Measurements from ENCODE around the gene CCDC57. TPM values are rescaled to one million over a fixed set of nuclear protein-coding genes. Genes with fewer than 3 reads are reported as not detected.
"Not testable (repeated sequence)": the region's sequence is repeated elsewhere in the genome, so short reads cannot be mapped to it uniquely, and the experiment has no call there.

Gene CCDC57
- total RNA-seq, 1 experiment from 2014 or later, result 140 TPM

DNA sequence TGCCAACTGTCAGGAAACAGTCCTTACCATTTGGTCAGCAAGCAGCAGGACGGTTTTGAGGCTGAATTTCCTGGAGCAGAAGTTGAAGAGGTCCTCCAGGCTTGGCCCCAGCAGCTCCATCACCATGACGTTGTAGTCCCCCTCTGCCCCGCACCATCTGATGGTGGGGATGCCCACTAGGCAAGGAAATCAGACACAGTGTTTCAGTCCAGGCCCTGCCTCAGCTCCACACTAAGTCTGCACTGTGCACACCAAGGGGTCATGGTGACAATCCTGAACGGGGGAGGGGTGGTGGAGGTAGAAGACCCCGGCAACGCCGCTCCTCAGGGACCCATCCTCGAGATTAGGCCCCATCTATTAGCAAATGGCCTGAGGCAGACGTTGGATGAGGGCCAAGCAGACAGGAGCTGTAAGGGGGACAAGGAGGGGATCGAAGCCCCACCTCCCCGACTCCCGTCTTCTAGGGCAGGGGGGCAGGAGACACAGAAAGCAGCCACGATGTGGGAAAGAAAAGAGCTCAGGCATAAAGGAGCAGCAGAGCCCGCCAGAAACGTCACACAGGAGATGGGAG is 42.8 kb upstream of the CCDC57 start:
- peaks cover 23% of the 10 kb centered on the region; the same call in 1 of the 2 replicates for H3F3A ChIP-seq (ENCODE audit: insufficient read depth, low read depth)
- no peak overlapping the region for H3K27ac ChIP-seq
- no peaks in the 10 kb centered on the region for H3K4me1 ChIP-seq (replicated peaks; ENCODE audit: insufficient read depth)
- H3K79me2 ChIP-seq (ENCODE audit: low read depth), result peaks cover 68% of the 10 kb centered on the region
- ChIA-PET POLR2A (ENCODE audit: unreplicated experiment) (no interaction called here), CTCF (no interaction called here)
- no peak overlapping the region for H2AFZ ChIP-seq
- intact Hi-C loops (cut with micrococcal nuclease; ENCODE audit: unreplicated experiment), result no loop called here
- peaks cover 67% of the 10 kb centered on the region for H4K20me1 ChIP-seq (ENCODE audit: insufficient read depth)
- TF ChIP-seq, protein P1, sequence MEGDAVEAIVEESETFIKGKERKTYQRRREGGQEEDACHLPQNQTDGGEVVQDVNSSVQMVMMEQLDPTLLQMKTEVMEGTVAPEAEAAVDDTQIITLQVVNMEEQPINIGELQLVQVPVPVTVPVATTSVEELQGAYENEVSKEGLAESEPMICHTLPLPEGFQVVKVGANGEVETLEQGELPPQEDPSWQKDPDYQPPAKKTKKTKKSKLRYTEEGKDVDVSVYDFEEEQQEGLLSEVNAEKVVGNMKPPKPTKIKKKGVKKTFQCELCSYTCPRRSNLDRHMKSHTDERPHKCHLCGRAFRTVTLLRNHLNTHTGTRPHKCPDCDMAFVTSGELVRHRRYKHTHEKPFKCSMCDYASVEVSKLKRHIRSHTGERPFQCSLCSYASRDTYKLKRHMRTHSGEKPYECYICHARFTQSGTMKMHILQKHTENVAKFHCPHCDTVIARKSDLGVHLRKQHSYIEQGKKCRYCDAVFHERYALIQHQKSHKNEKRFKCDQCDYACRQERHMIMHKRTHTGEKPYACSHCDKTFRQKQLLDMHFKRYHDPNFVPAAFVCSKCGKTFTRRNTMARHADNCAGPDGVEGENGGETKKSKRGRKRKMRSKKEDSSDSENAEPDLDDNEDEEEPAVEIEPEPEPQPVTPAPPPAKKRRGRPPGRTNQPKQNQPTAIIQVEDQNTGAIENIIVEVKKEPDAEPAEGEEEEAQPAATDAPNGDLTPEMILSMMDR (conservative IDR thresholded peaks at IDR 0.05), result no peak
- no peak for TF ChIP-seq EZH2 (IDR thresholded peaks at IDR 0.05; ENCODE audit: low read depth)
- H3K27me3 ChIP-seq (ENCODE audit: insufficient read depth, low read depth), result no peaks in the 10 kb centered on the region
- no peak overlapping the region for H3K4me3 ChIP-seq
- H3K9me3 ChIP-seq (ENCODE audit: insufficient read depth, low read depth), result no peaks in the 10 kb centered on the region
- H3K36me3 ChIP-seq (ENCODE audit: low read depth), result peaks cover 9% of the 10 kb centered on the region; the same call in 1 of the 2 replicates
- no peak overlapping the region for H3K4me2 ChIP-seq
- DNase-seq, result no peak
- no peaks in the 10 kb centered on the region for H3K9me2 ChIP-seq (ENCODE audit: insufficient read depth)
- BruUV-seq (replicated peaks), result no TSS peak

DNA sequence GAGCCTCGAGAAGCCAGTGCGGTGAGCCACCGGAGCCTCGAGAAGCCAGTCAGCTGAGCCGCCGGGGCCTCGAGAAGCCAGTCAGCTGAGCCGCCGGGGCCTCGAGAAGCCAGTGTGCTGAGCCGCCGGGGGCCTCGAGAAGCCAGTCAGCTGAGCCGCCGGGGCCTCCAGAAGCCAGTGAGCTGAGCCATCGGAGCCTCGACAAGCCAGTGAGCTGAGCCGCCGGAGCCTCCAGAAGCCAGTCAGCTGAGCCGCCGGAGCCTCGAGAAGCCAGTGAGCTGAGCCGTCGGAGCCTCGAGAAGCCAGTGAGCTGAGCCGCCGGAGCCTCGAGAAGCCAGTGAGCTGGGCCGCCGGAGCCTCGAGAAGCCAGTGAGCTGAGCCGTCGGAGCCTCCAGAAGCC is 42.1 kb upstream of the CCDC57 start:
- DNase-seq; H3K9me3 ChIP-seq (ENCODE audit: insufficient read depth, low read depth); H3K4me3 ChIP-seq; H3K4me1 ChIP-seq (replicated peaks; ENCODE audit: insufficient read depth); H3K27me3 ChIP-seq (ENCODE audit: insufficient read depth, low read depth); H3K36me3 ChIP-seq (ENCODE audit: low read depth); H3K4me2 ChIP-seq; intact Hi-C loops (cut with micrococcal nuclease; ENCODE audit: unreplicated experiment); H3K27ac ChIP-seq; H2AFZ ChIP-seq; H3K9me2 ChIP-seq (ENCODE audit: insufficient read depth); POLR2A ChIA-PET (ENCODE audit: unreplicated experiment); BruUV-seq (replicated peaks); CTCF ChIA-PET: not testable (repeated sequence)
- Histone ChIP-seq H3F3A (ENCODE audit: insufficient read depth, low read depth) (peaks cover 26% of the 10 kb centered on the region; the same call in 1 of the 2 replicates), H4K20me1 (ENCODE audit: insufficient read depth) (peaks cover 73% of the 10 kb centered on the region), H3K79me2 (ENCODE audit: low read depth) (peaks cover 62% of the 10 kb centered on the region)

DNA sequence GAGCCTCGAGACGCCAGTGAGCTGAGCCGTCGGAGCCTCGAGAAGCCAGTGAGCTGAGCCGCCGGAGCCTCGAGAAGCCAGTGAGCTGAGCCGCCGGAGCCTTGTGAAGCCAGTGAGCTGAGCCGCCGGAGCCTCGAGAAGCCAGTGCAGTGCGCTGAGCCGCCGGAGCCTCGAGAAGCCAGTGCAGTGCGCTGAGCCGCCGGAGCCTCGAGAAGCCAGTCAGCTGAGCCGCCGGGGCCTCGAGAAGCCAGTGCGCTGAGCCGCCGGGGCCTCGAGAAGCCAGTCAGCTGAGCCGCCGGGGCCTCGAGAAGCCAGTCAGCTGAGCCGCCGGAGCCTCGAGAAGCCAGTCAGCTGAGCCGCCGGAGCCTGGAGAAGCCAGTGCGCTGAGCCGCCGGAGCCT is 41.5 kb upstream of the CCDC57 start:
- CTCF ChIA-PET; H3K9me3 ChIP-seq (ENCODE audit: insufficient read depth, low read depth); H3K4me2 ChIP-seq; H3K36me3 ChIP-seq (ENCODE audit: low read depth); H3K4me1 ChIP-seq (replicated peaks; ENCODE audit: insufficient read depth); H3K9me2 ChIP-seq (ENCODE audit: insufficient read depth); H3K27ac ChIP-seq; H2AFZ ChIP-seq; H3K27me3 ChIP-seq (ENCODE audit: insufficient read depth, low read depth); BruUV-seq (replicated peaks); DNase-seq; intact Hi-C loops (cut with micrococcal nuclease; ENCODE audit: unreplicated experiment); H3K4me3 ChIP-seq: not testable (repeated sequence)
- Histone ChIP-seq H3F3A (ENCODE audit: insufficient read depth, low read depth) (peaks cover 27% of the 10 kb centered on the region; the same call in 1 of the 2 replicates), H4K20me1 (ENCODE audit: insufficient read depth) (peaks cover 74% of the 10 kb centered on the region), H3K79me2 (ENCODE audit: low read depth) (peaks cover 55% of the 10 kb centered on the region)
- POLR2A ChIA-PET (ENCODE audit: unreplicated experiment), result interaction anchor here (0.7 kb wide), 1 partner anchor 21 kb away, joined by 18 read pairs; no protein-coding TSS in a partner anchor

DNA sequence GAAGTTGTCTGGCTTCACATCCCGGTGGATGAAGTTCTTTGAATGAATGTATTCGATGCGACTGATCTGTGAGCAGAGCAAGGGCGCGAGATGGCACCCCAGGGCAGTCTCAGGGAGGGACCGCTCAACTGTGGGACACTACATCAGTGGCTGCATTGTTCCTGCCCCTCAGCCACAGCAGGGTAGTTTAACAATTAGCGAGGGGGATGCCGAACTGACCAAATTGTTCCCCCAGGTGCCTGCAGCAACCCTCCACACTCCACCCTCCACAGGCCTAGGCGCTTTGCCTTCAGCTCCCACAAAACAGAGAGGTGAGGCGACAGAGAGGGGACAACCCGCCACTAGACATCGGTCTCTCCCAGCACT is 40.5 kb upstream of the CCDC57 start:
- Histone ChIP-seq H3K4me2 (no peak overlapping the region), H3K9me2 (ENCODE audit: insufficient read depth) (no peaks in the 10 kb centered on the region), H3K4me1 (replicated peaks; ENCODE audit: insufficient read depth) (peaks cover 2% of the 10 kb centered on the region), H3K27me3 (ENCODE audit: insufficient read depth, low read depth) (no peaks in the 10 kb centered on the region), H3K79me2 (ENCODE audit: low read depth) (peaks cover 46% of the 10 kb centered on the region), H3K9me3 (ENCODE audit: insufficient read depth, low read depth) (no peaks in the 10 kb centered on the region), H3K36me3 (ENCODE audit: low read depth) (peaks cover 9% of the 10 kb centered on the region; the same call in 1 of the 2 replicates), H4K20me1 (ENCODE audit: insufficient read depth) (peaks cover 73% of the 10 kb centered on the region), H3K27ac (no peak overlapping the region), H3F3A (ENCODE audit: insufficient read depth, low read depth) (peaks cover 30% of the 10 kb centered on the region), H2AFZ (no peak overlapping the region), H3K4me3 (no peak overlapping the region)
- POLR2A ChIA-PET (ENCODE audit: unreplicated experiment), result no interaction called here
- no TSS peak for BruUV-seq (replicated peaks)
- CTCF ChIA-PET, result no interaction called here
- DNase-seq, result no peak
- intact Hi-C loops (cut with micrococcal nuclease; ENCODE audit: unreplicated experiment), result no loop called here
- no peak for TF ChIP-seq EZH2 (IDR thresholded peaks at IDR 0.05; ENCODE audit: low read depth)
- TF ChIP-seq, protein P1 (conservative IDR thresholded peaks at IDR 0.05), result no peak

Measured in PC-9 (cell line).